HTR-8/SVneo (cell line): ENCODE results near the gene ATP6AP1.

Source experiments
- DNase-seq: peaks from one replicate; pipeline ENCODE4 v3.0.0; 2011; ENCODE audit warnings: low spot score, mixed read lengths; ENCODE audit not compliant: insufficient read length
- FAIRE-seq: peaks from 2 replicates; lab custom pipeline; 2011; peaks lifted over from hg19 to GRCh38; lab: Jason Lieb, UNC

Gene ATP6AP1

DNA sequence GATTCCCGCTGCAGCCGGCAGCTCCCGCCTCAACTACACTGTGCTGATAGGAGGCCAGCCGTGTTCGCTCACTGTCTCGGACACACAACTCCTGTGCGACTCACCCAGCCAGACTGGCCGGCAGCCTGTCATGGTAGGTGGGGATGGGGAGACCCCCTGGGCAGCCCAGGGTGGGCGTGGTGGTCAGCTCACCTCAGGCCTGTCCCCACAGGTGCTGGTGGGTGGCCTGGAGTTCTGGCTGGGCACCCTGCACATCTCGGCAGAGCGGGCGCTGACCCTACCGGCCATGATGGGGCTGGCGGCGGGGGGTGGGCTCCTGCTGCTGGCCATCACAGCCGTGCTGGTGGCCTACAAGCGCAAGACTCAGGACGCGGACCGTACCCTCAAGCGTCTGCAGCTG is 39.1 kb downstream of the ATP6AP1 start:
- FAIRE-seq: no peak
- DNase-seq: no peak

DNA sequence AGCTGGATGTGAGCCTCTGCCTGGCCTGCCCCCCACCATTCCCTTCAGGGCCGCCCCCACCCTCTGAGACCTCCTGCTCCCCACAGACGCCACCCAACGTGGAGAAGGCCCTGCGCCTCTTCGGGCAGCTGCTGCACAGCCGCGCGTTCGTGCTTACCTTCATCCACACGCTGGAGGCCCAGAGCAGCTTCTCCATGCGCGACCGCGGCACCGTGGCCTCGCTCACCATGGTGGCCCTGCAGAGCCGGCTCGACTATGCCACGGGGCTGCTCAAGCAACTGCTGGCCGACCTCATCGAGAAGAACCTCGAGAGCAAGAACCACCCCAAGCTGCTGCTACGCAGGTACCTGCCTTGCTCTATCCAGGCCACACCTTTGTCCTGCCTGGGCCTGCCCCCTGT is 39.7 kb downstream of the ATP6AP1 start:
- FAIRE-seq: no peak
- no peak for DNase-seq

DNA sequence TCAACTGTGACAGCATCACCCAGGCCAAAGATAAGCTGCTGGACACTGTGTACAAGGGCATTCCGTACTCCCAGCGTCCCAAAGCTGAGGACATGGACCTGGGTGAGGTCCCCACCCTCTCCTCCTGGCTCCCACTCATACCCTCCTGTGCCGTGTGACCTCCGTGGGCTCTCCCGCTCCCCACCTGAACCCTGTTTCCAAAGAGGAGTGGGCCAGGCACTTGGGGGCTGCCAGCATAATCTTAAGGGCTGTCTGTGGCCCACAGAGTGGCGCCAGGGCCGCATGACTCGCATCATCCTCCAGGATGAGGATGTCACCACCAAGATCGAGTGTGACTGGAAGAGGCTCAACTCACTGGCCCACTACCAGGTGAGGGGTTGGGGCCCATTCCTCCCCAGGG is 40.6 kb downstream of the ATP6AP1 start:
- DNase-seq (no peak), FAIRE-seq (no peak)

DNA sequence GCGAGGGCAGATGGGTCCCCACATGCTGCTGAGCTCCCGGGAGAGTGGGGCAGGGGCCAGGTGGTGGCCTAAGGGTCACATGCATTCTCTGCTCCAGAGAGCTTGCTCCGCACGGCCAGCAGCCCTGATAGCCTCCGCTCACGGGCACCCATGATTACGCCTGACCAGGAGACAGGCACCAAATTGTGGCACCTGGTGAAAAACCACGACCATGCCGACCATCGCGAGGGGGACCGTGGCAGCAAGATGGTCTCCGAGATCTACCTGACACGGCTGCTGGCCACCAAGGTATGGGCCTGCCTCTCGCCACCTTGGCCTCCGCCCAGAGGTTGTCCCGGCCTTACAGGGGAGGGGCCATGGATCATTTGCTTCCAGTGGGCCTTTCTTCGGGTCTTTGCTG is 41.4 kb downstream of the ATP6AP1 start:
- FAIRE-seq (no peak), DNase-seq (no peak)

DNA sequence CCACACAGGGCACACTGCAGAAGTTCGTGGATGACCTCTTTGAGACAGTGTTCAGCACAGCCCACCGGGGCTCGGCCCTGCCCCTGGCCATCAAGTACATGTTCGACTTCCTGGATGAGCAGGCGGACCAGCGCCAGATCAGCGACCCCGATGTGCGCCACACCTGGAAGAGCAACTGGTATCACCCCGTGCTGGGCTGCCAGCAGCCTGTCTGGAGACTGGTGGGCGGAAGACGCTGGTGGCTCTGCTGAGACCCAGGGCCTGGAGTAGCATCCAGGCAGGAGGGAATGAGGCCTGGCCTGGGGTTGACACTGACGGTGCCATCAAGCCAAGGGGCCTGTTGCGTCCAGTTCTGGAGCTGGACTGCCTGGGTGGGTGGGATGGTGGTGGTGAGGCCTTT is 42.0 kb downstream of the ATP6AP1 start:
- DNase-seq (no peak), FAIRE-seq (no peak)

DNA sequence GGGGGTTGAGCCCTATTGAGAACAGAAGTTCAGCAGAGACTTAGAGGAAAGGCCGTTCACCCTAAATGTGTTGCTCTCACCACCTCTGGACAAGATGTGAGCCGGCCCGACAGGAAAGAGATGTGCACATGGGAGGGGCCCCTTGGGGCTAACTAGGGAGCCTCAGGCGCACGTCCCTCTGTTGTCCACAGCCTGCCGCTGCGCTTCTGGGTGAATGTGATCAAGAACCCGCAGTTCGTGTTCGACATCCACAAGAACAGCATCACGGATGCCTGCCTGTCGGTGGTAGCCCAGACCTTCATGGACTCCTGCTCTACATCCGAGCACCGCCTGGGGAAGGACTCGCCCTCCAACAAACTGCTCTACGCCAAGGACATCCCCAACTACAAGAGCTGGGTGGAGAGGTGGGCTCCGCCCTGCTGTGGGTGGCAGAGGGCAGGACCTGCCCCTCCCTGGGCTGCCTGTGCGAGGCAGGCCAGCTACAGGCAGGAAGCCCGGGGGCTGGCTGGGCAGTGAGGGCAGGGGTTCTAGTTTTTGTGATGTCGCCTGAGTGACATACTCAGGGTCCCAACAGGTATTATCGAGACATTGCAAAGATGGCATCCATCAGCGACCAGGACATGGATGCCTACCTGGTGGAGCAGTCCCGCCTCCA is 42.6 kb downstream of the ATP6AP1 start:
- no peak for FAIRE-seq

DNA sequence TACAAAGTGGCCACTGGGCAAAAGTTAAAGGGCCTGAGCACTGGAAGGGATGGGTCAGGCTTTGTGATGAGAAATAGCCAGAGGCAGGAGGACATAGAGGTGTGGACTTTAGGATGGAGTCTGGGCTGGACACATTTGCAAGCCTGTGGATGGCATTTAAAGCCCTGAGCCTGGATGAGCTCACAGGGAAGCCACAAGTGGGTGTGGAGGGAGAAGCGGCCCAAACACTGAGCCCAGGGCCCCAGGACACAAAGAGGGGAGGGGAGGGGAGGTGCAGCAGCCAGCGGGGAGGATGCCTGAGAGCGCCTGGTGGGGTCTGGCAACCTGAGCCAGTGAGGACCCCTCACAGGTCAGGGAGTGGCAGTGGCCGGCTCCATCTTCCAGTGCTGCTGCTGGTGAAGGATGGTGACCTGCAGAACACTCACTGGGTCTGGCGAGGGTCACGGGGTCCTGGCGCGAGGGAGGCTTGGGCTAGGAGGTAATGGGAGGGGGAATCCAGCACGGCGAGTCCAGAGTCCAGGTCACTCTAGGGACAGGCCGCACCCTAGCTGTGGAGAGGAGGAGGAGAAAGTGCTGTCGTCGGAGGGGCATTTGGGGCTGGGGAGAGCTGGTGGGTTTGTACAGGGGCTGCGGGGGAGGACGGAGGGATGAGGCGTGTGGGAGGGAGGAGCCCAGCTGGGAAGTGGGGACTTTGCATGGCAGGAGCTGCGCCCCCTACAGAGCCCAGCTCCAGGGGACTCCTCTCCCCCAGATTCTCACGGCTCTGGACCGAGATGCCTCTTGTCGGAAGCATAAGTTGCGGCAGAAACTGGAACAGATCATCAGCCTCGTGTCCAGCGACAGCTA is 43.6 kb downstream of the ATP6AP1 start:
- no peak for DNase-seq
- no peak for FAIRE-seq

More for the DNA sequence above, 42.6 kb downstream of the ATP6AP1 start:
- no peak for DNase-seq

DNA sequence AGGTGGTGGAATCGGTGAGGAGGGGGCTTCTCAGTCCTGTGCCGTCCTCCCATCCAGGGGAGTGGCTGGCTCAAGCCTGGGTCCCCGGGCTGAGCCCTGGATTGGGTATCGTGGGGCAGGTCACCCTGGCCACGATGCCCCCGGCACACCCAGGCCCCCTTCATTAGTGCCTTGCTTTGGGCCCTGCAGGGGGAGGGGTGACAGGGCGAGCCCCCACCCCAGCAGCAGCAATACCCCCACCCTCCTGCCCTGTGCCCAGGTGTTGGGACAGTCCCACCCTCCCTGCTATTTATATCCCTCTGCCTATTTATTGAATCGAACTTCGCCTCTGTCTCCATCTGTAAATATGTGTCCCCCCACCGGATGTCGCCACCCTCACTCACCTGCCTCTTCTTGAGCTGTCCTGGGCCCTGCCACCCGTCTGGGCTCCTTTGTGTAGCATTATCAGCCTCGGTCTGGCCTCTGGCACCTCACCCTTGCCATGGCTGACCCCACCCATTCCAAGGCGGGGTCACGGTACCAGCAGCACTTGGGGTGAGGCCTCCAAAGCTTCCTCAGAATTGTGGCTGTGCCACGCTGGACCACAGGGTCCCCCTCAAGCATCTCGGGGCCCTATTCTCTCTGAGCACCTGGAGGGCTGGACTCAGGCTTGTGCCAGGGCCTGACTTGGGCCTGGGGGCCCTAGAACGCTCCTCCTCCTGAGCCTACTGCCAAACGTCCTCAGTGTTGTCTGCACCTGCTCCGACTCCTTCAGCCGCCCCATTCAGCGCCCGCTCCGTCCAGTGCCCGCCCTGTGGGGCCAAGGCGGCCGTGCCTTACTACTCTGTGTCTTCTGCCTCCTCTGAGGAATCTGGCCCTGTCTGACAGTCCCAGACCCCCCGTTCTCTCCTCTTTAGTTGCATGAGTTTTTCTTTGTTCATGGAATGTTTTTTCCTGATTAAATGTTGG is 44.5 kb downstream of the ATP6AP1 start:
- DNase-seq: no peak
- FAIRE-seq: no peak

DNA sequence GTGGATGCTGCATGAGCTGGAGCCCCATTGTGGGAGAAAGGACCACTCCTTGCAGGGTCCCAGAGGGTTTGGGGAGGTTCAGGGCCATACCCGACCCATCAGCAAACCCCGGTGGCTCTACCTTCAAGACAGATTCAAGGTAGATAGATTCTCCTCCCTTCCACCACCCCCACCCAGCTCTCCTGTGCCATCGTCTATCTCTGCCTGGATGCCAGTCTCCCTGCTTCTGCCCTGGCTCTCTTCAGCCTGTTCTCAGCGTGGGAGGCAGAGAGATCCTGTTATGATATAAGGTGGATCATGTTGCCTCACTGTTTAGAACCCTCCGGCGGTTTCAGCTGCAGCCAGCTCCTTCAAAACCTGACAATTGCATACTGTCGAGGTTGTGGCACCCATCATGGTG is 45.2 kb downstream of the ATP6AP1 start:
- DNase-seq: no peak
- no peak for FAIRE-seq

DNA sequence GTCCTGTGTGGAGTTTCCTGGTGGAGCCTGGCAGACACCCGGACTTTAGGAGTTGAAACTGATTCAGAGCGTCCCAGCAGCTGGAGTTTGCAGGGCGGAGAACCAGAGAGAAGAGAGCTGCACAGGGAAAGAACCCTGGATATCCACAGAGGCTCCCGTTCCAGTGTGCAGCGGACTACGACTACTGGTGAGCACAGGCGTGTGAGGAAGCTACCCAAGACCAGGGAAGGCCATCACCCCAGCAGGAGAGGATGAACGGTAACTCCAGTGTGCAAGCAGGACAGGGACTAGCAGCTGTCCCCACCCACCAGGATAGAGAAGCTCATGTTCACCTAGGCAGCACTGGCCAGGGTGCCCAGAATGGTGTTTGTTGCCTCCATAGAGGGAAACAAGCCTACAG is 48.3 kb downstream of the ATP6AP1 start:
- no peak for FAIRE-seq

DNA sequence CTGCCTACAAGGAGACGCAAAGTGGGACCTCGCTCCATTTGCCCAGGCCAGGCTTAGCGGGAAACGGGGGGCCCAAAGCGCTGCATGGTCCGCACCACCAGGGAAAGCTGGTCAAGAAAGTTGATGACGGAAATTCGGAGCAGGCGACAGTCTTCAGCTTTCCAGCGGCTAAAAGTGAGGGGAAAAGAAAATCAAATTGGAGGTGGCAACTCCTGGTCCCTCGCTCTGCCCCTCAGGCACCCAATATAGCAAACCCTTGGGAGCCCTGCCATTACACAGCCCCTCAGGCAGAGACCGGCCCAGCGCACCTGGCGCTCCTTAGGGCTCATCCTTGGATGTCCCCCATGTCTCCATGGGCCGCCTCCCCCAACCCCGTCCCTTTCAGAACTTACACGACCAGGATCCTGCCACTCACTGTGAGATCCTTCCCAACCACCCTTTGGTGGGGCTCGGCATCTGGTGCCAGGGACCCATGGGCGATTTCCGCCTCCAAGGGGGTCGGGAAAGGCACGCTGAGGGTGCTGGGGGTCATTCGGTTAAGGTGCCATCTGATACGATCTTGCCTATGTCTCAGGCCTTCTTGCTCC is 49.5 kb downstream of the ATP6AP1 start:
- no peak for FAIRE-seq
- DNase-seq: no peak

More for the DNA sequence above, 48.3 kb downstream of the ATP6AP1 start:
- no peak for DNase-seq

DNA sequence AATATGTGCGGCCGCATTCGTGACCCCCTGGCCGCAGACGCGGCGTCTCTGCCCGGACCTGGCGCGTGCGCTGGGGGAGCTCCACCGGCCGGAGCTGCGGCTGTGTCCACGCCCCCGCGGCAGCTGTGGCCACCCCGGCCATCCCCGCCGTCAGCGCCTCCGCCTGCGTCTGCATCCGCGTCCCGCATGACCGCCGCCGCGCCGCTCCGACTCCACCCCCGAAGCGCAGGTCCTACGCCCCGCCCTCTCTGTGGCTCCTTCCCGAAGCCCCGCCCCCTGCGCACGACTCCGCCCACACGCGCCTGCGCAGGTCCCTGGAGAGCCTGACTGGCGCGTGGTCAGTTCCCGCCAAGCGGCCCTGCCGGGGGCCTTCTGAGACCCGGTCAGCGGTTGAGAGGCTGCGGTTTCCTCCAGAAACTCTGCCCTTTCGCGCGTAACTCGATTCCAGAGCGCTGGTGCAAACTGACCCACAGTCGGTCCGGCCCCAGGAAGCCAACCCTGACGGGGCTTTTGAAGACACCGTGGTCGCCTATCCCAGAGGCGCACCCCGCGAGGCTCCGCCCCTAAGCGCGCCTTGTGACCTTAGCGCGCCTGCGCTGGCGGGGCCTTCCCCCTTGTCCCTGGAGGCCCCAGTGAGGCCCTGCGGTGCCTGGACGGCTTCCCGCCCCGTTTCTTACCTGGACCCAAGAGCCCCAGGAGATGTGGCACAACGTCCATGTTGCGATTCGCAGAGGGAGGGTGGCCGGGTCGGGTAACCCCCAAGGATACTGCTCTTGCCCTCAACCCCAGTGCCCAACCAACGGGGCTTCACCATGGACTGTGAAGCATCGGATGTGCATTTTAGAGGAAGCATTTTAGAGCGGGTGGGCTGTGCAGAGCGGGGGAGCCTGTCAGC is 50.5 kb downstream of the ATP6AP1 start, which contains the start of gene LAGE3:
LAGE3 (minus strand) TSS at position 554 of the 895 bp plus-strand sequence; CDS start at position 188, 366 bp downstream.
- FAIRE-seq (peak; percentile 23), DNase-seq (peak; percentile 65)

DNA sequence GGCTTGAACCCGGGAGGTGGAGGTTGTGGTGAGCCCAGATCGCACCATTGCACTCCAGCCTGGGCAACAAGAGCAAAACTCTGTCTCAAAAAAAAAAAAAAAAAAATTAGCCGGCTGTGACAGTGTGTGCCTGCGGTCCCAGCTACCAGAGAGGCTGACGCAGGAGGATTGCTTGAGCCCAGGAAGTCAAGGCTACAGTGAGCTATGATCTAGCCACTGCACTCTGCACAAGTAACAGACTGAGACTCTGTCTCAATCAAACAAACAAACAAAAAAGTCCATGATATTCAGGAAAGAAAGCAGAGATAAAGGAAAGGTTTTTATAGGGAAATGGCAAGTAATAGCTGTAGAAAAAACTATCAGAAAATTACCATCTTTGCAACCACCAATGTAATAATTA is 52.7 kb downstream of the ATP6AP1 start:
- FAIRE-seq (no peak), DNase-seq (no peak)

DNA sequence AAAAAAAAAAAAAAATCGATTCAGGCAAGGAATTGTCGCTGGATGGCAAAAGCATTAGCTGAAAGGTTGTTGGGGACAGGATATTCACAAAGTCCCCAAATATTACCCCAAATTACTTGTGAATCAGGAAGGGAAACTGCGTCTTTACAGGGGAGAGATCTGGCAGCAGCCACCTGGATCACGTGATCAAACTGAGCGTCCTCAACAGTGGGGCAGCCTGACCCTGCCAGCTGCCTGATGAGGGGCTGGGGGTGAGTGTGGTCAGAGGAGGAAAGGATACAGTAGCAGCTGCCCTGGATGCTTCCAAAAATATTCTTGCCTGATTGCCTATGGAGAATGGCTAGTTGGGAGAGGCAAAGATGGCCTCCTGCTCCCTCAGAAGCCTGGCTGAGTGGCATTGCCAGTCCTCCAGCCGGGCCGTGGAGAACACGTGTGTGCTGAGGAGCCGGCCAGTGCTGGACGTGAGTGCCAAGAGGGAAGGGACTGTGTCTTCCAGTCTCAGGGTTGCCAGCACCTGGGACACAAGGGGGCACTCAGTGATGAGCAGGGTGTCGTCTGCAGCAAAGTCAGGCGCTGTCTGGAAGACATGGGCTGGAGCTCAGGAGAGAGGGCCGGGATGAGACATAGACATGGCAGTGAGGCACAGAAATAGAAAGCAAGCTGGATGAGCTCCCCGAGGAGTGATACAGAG is 53.6 kb downstream of the ATP6AP1 start:
- no peak for FAIRE-seq

DNA sequence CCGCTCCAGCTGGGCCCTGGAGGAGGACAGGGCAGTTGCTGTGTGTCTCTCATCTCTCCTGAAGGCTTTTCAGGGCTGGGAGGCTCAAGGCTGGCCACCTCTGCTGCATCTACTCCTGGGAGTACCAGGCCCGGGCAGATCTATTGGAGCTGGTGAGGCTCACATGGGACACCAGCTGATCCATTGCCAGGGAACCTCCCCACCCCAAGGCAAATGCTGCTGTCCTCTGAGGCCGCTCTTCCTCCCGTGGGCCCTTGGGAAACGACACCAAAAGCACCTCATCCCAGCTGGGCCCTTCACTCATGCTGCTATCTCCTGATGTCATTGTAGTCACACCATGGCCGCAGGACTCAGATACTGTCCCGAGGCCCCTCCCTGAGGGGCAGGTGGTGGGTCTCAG is 54.3 kb downstream of the ATP6AP1 start:
- no peak for FAIRE-seq

More for the DNA sequence above, 53.6 kb downstream of the ATP6AP1 start:
- no peak for DNase-seq

DNA sequence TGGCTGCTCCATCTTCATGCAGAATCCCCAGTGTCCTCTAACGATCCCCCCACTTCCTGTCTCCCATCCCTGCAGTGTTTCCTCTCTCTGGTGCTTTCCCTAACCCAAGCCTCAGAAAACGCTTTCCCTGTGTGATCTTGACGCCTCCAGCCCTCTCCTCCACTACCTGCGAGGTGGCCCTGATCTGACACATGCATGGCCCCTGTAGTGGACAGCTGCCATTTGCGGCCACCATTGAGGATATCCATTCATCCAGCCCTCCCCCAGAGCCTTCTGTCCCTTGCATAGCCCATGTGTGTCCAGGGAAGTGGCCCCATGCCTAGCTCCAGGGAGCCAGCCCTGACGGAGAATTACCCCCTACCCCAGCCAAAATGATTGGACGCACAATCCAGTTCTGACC is 54.8 kb downstream of the ATP6AP1 start:
- FAIRE-seq (no peak), DNase-seq (no peak)

More for the DNA sequence above, 54.3 kb downstream of the ATP6AP1 start:
- no peak for DNase-seq

DNA sequence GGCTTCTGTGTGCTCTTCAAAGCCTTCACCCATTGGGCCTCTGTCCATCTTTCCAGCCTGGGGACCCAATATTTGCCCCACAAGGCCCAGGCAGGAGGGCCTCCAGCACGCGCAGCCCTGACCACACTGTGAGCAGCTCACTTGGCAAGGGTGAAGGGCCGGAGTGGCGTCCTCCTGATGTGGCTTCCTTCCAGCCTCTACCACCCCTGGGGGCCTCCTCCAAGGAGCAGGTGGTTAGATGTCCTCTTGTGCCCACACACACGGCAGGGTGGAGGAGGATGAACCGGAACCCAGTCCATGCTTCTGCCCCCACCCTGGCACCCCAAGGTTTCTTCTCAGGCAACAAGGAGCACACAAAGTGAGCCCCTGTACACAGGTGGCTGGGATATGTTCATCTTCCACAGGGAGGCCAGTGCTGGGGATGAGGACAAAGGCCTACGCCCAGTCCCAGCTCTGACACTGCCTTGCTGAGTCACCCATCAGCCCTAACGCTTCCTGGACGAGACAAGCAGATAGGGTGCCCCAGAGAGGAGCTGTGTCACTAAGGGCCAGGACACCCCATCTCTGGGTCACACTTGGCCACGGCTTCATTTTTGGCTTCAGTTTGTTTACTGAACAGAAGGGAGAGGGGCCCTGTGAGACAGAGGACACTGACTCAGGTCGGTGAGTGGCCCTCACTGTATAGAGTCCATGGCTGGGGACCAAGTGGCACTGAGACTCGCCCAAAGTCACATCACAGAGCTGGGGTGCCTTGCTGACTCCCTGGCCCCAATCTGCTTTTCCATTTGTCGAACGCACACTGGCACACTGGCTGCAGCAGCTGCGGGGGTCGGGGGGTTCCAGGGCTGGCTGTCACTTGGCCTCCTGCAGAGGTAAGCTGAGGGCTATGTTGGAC is 56.0 kb downstream of the ATP6AP1 start:
- FAIRE-seq (no peak), DNase-seq (no peak)
